WERI-Rb-1 (cell line): Measurements from ENCODE around the gene RGS6.

Source experiments
- DNase-seq: peaks from one replicate; pipeline ENCODE4 v3.0.0-alpha.2; 2020
- H3K27ac ChIP-seq: fragments of 250-450 bp; sonication (Bioruptor Pico); 2 replicates; pipeline ENCODE4 v1.5.1; 2020; ENCODE audit warnings: mild to moderate bottlenecking, moderate library complexity
- H3K27me3 ChIP-seq: fragments of 250-450 bp; sonication (Bioruptor Pico); 2 replicates; pipeline ENCODE4 v1.5.1; 2021; ENCODE audit warnings: mild to moderate bottlenecking, low read depth, moderate library complexity; ENCODE audit not compliant: insufficient read depth, severe bottlenecking
- H3K36me3 ChIP-seq: fragments of 250-450 bp; sonication (Bioruptor Pico); 2 replicates; pipeline ENCODE4 v1.5.1; 2020; ENCODE audit warnings: mild to moderate bottlenecking, moderate library complexity
- H3K4me3 ChIP-seq: 2 replicates; pipeline ENCODE4 v1.5.1; 2011; ENCODE audit warnings: low read depth, mild to moderate bottlenecking, control low read depth, low read length
- H3K9me3 ChIP-seq: fragments of 250-450 bp; sonication (Bioruptor Pico); 2 replicates; pipeline ENCODE4 v1.5.1; 2021; ENCODE audit warnings: mild to moderate bottlenecking, moderate library complexity; ENCODE audit not compliant: severe bottlenecking
- TF ChIP-seq, protein P1 (sequence below): IDR thresholded peaks from 2 replicates; pipeline ENCODE4 v1.5.1; 2011; ENCODE audit warnings: low read depth, mild to moderate bottlenecking, control low read depth, inconsistent platforms, low read length

RGS6 gene

DNA sequence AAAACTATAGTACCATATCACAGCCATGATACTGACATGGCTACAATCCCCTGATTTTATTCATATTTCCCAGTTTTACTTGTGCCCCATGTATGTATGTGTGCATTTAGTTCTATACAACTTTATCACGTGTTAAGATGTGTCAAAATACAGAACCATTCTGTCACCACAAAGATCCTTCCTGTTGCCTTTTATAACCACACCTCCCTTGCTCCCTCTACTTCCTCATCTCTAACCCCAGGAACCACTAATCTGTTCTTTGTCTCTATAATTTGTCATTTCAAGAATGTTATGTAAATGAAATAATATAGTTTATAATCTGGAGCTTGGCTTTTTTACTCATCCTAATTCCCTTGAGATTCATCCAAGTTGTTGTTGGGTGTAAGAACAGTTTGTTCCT lies 603.3 kb downstream of the RGS6 start:
- no peak for DNase-seq
- TF ChIP-seq, protein P1, sequence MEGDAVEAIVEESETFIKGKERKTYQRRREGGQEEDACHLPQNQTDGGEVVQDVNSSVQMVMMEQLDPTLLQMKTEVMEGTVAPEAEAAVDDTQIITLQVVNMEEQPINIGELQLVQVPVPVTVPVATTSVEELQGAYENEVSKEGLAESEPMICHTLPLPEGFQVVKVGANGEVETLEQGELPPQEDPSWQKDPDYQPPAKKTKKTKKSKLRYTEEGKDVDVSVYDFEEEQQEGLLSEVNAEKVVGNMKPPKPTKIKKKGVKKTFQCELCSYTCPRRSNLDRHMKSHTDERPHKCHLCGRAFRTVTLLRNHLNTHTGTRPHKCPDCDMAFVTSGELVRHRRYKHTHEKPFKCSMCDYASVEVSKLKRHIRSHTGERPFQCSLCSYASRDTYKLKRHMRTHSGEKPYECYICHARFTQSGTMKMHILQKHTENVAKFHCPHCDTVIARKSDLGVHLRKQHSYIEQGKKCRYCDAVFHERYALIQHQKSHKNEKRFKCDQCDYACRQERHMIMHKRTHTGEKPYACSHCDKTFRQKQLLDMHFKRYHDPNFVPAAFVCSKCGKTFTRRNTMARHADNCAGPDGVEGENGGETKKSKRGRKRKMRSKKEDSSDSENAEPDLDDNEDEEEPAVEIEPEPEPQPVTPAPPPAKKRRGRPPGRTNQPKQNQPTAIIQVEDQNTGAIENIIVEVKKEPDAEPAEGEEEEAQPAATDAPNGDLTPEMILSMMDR, result no peak
- H3K27me3 ChIP-seq, result no peaks in the 10 kb centered on the region
- no peaks in the 10 kb centered on the region for H3K36me3 ChIP-seq
- H3K27ac ChIP-seq, result no peak overlapping the region
- no peak overlapping the region for H3K4me3 ChIP-seq
- peaks cover 4% of the 10 kb centered on the region for H3K9me3 ChIP-seq

DNA sequence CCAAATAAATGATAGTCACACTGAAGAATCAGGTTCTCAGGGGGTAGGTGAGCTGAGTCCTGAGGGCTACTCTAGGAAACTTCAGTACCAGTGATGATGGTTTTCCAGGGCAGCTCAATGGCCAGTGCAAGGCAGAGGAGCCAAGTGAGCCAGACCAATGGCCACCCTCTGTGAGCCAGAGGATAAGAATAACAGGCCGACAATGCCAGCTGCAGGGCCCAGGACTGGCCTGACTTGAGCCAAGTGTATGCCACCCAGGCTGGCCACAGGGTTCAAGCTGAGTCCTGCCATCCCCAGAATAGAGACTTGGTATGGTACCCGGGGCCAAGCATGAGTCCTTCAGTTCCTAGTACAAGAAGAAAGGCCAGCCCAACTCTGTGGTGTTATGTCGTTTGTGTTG lies 606.2 kb downstream of the RGS6 start:
- Histone ChIP-seq H3K27me3 (no peaks in the 10 kb centered on the region), H3K27ac (no peak overlapping the region), H3K4me3 (no peak overlapping the region), H3K36me3 (no peaks in the 10 kb centered on the region), H3K9me3 (peaks cover 1% of the 10 kb centered on the region)
- TF ChIP-seq, protein P1, result no peak
- no peak for DNase-seq

DNA sequence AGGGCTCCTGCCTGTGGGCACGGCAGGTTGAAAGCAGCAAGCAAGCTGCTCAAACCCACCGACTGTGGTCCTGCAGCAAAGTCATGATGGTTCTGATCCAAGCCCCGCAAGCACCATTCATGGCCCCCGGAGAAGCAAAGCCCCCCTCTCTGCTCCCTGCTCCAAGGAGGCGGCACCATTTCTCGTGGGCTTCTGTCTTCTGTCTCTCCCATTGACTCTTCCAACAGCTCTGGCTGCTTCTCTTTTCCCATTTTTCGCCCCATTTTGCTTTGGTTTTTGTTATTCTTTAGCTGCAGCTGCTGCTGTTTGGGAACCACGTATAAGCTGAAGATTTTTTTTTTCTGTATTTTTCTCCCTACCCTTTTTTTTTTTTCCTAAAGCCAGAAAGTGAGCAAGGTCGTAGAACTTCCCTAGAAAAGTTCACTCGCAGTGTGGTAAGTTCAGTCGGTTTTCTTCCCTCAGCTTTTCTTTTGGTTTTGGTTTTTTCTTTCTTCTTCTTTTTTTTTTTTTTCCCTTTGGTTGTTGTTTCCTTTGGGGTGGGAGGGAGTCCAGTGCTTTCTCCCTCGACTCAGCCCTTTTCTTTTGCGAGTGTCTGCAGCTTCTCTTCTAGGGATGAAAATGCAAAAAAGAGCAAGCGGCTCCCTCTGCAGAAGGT lies 607.6 kb downstream of the RGS6 start:
- TF ChIP-seq, protein P1, result no peak
- no peak for DNase-seq
- H3K9me3 ChIP-seq, result no peaks in the 10 kb centered on the region
- no peak overlapping the region for H3K27ac ChIP-seq
- no peaks in the 10 kb centered on the region for H3K27me3 ChIP-seq
- H3K36me3 ChIP-seq, result no peaks in the 10 kb centered on the region
- no peak overlapping the region for H3K4me3 ChIP-seq

DNA sequence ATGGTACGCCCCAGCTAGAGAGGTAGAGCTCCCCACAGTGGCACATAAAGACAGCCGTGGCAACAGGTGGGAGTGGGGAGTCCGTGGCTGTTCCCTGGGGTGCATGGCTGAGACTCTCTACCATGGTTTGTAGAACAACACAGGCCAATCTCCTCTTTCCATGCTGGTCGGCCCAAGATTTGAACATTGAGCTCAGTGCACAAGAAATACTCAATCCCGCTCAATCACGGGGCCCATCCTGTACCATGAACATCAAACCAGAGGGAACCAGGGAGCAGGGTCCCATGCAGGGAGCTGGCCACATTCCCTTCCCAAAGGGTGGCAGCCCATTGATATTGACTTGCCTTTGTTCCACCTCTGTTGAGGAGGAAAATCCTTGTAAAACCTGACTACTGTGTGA lies 608.6 kb downstream of the RGS6 start:
- Histone ChIP-seq H3K27me3 (no peaks in the 10 kb centered on the region), H3K27ac (no peak overlapping the region), H3K9me3 (no peaks in the 10 kb centered on the region), H3K4me3 (no peak overlapping the region), H3K36me3 (no peaks in the 10 kb centered on the region)
- no peak for DNase-seq
- TF ChIP-seq, protein P1, result no peak

DNA sequence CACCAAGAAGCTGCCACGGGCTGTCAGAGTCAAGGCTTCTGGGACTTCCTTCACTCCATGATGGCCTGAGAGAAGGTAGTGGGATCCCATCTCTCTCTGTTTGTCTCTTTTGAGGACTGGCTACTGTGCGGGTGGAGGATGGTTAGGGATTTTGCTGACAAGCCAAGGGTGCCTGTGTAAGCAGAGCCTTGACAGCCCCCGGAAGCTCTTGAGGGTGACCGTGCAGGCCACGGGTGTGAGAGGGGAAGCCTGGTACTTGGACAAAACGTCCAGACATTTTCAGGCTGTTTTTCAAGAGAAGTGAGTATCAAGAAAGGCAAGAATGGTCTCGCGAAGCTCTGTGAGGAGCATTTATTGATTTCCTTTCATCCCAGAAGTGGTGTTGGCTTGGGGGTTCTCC lies 609.3 kb downstream of the RGS6 start:
- Histone ChIP-seq H3K27me3 (no peaks in the 10 kb centered on the region), H3K4me3 (no peak overlapping the region), H3K9me3 (no peaks in the 10 kb centered on the region)

More for the DNA sequence above, 609.3 kb downstream of the RGS6 start:
- no peak overlapping the region for H3K27ac ChIP-seq
- TF ChIP-seq, protein P1, result no peak
- H3K36me3 ChIP-seq, result no peaks in the 10 kb centered on the region
- DNase-seq, result no peak
